Measurements from ENCODE around the gene ODF2L.
"Not testable (repeated sequence)": the region's sequence is repeated elsewhere in the genome, so short reads cannot be mapped to it uniquely, and the experiment has no call there.

Gene ODF2L

DNA sequence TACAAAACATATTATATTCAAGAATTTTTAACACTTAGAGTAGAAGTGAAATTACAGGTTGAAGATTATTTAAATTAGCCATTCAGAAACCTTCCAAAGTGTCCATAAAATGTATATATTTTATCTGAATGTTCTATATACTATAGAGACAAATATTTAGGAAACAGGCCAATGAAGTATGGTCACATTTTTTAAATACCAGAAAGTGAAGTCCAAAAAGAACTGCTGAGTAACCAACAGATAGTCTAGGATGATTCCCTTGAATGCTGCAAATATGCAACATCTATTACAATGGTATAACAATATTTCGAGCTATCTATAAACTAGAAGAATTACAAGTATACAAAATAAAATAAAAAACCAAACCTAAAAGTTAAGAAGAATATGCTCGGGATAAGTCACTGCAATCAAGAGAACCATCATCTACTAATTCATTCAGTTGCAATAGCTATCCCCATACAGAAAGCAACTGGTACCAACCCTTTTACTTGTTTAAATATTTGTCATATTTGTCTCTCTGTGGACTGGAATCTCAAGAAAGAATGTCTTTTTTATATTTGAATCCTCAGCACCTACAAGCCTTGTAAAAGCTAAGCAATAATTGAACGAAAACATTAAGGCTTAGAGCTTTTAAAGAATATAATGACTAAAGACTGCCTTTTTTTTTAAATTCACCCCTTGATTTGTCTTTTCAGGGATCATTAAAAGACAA, 8.1 kb downstream of the ODF2L start:
- DNase-seq (ENCODE audit: low read depth): no peak

GRCh38 chr1:86382878-86383277, 13.2 kb downstream of the ODF2L start:
- no peak for DNase-seq (ENCODE audit: low read depth)

- DNase-seq (ENCODE audit: low read depth): no peak
Measured at GRCh38 chr1:86381223-86381622, 14.9 kb downstream of the ODF2L start.

- peak; percentile 67 for DNase-seq (ENCODE audit: low read depth)
Measured at GRCh38 chr1:86380257-86380861, 15.8 kb downstream of the ODF2L start.

DNA sequence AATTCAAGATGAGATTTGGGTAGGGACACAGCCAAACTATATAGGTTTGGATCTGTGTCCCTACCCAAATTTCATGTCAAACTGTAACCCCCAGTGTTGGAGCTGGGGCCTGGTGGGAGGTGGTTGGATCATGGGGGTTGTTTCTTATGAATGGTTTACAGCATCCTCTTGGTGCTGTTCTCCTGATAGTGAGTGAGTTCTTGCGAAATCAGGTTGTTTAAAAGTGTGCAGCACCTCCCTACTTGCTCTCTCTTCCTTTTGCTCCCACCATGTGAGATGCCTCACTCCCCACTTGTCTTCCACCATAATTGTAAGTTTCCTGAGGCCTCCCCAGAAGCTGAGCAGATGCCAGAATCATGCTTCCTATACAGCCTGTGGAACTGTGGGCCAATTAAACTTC, 17.3 kb downstream of the ODF2L start:
- no peak for DNase-seq (ENCODE audit: low read depth)

DNA sequence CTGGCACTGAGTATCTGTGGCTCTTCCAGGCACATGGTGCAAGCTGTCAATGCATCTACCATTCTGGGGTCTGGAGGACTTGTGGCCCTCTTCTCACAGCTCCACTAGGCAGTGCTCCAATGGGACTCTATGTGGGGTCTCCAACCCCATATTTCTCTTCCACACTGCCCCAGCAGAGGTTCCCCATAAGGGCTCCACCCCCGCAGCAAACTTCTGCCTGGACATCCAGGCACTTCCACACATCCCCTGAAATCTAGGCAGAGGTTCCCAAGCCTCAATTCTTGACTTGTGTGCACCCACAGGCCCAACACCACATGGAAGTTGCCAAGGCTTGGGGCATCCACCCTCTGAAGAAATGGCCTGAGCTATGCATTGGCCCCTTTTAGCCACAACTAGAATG, 18.8 kb downstream of the ODF2L start:
- DNase-seq (ENCODE audit: low read depth): no peak

DNA sequence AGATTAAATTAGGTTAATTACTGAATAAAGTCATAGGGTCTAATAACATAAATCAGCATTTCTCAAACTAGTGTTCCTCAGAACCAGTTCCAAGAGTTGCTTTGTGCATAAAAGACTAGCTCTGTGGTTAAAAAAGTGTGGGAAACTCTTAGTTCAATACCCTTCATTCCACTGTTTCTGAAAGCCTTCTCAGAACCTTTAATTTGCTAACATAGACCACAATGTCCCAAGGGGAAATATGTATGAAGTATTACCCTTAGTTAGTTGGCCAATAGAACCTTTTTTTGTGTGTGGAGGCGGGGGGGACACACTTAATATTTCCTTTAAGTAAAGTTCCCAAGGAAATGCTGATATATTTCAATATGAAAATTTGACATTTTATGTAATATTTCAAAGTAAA, 20.4 kb downstream of the ODF2L start:
- peak; percentile 44 for DNase-seq (ENCODE audit: low read depth)

- DNase-seq (ENCODE audit: low read depth): no peak
Measured at GRCh38 chr1:86370601-86371022, 25.5 kb downstream of the ODF2L start.

GRCh38 chr1:86365896-86366295, 30.2 kb downstream of the ODF2L start:
- DNase-seq (ENCODE audit: low read depth): no peak

- no peak for DNase-seq (ENCODE audit: low read depth)
Measured at GRCh38 chr1:86362807-86363206, 33.3 kb downstream of the ODF2L start.

DNA sequence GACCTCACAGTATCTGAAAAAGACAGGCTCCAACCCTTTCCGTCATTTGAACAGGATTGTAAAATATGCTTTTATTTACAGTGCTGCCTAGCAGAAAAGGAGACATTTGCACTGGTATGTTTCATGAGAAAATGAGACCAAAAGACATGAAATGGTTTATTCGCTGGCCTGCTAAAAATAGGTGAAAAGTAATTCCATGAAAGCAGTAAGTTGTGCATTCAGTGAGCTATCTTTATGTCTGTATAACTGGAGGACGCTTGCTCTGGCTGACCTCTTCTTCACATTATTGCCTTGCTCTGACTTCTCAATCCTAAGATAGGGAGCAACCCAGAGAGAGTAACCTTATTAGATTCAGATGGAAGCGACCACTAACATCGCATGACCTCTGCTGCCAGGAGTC, 38.3 kb downstream of the ODF2L start:
- DNase-seq (ENCODE audit: low read depth): no peak

GRCh38 chr1:86356247-86356646, 39.9 kb downstream of the ODF2L start:
- no peak for DNase-seq (ENCODE audit: low read depth)

GRCh38 chr1:86352086-86352485, 44.0 kb downstream of the ODF2L start:
- DNase-seq (ENCODE audit: low read depth): peak; percentile 28

DNA sequence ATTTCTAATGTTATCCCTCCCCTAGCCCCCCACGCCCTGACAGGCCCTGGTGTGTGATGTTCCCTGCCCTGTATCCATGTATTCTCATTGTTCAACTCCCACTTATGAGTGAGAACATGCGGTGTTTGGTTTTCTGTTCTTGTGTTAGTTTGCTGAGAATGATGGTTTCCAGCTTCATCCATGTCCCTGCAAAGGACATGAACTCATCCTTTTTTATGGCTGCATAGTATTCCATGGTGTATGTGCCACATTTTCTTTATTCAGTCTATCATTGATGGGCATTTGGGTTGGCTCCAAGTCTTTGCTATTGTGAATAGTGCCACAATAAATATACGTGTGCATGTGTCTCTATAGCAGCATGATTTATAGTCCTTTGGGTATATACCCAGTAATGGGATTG, 45.9 kb downstream of the ODF2L start:
- not testable (repeated sequence) for DNase-seq (ENCODE audit: low read depth)

DNA sequence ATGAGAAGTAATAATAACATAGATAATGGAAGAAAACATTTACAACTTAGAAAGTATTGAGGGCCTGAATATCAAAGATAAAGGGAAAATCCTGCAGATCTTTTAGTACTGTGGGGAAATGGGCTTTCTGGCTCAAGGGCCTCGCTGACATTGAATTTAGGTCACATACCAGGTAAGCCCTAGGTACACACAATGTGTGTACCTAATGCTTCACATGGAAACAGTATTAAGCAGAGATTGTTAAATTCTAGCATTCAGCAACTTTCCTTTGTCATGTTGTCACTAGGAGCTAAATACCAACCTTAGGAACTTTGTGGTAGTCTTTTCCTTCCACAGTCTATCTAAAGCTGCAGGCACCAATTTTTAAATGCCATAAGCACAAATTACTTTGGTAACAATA, 49.7 kb downstream of the ODF2L start:
- DNase-seq (ENCODE audit: low read depth): no peak

- DNase-seq (ENCODE audit: low read depth): no peak
Measured at GRCh38 chr1:86345042-86345441, 51.1 kb downstream of the ODF2L start.

DNA sequence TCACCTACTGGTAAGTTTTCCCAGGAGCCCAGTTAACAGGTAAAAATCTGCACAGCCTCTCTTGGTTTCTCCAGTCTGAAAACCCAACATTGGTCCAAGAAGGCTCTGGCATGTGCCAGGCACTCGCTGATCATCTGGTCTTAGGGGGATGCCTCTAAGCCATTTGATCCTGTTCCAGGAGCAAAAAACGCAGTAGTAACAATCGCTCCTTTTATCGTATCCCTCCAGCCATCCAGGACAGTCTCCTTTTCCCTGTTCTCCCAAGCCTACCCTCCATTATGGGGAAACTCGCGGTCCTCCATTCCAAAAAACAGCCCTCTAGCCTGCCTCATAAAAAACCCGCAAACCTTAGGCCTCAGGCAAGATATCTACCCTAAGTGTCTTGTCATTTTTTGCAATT, 56.2 kb downstream of the ODF2L start:
- DNase-seq (ENCODE audit: low read depth): no peak

- DNase-seq (ENCODE audit: low read depth): no peak
Measured at GRCh38 chr1:86339014-86339812, 56.9 kb downstream of the ODF2L start.

DNA sequence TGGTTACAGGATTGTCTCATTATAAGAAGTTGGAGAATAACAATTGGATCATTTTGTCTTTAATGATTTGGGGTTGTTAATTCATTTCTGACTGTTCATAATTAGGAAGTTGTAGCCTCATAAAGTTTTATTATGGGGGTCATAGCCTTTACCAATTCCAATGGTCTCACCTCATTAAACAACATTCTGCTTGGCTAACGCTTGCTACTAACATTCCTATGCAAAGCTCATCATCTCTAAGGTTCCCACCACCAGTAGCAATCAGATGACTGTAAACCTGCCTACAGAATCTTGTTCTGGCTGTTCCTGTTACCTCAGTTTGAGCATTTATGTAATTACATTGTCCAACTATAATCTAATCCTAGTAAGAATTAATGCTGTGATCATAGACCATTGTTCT, 60.2 kb downstream of the ODF2L start:
- no peak for DNase-seq (ENCODE audit: low read depth)

DNA sequence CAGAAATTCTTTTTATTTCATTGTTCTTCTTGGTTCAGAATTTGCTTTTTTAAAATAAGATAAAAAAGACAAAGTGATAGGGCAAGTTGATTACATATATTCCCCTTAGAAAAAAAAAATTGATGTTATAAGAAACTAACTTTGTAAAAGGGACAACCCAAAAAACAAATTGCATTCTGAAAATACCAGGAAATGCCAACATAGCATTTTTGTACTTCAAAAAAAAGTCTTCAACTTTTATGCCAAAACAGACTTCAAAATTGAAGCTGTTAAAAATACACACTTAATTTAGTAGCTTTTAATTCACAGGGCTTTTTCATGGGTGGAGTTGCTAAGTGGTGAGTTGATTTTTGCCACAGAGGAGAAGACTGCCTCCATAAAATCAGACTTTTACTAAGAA, 70.9 kb downstream of the ODF2L start:
- no peak for DNase-seq (ENCODE audit: low read depth)

GRCh38 chr1:86324130-86324822, 71.8 kb downstream of the ODF2L start:
- no peak for DNase-seq (ENCODE audit: low read depth)

DNA sequence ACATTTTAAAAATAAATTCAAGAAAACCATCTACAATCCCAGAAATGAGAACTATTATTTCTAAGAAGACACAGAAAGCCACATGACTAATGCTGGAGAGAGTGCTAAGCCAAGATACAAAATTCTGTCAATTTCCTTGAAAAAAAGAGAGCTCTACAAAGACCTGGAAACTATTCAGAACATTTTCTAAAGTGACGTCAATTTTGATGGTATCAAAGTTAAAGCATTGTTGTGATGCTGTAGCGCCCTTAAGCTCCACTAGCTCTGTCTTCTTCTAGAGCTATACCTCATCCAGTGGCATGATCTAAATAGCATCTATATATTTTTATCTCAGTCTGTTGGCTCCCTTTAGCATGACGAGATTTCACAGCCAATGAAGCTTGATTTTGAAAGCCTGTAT, 73.9 kb downstream of the ODF2L start:
- DNase-seq (ENCODE audit: low read depth): no peak

DNA sequence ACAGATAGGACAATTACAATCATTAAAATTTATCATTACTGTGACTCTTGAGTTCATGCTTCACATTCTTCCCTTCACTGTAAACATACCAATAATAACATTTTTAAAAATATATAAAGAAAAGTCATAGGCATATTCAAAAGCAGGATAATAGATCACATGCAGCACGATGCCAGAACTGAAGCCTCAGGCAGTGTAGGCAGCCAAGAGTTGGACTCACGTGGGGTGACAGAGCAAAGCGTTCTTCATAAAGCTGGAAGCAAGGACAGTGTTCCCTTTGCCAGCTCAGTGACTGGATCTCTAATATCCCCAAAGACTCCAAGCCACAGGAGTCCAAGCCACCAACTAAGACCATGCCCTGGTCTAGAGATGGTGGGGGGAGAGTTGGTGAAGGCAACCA, 77.7 kb downstream of the ODF2L start:
- DNase-seq (ENCODE audit: low read depth): no peak

All from stromal cell of bone marrow (primary cell).